HepG2 (cell line): ENCODE data around the gene S1PR5. TPM values are rescaled to one million over a fixed set of nuclear protein-coding genes. Genes with fewer than 3 reads are reported as not detected.

Experiments
- ATAC-seq: fragments of 200-7000 bp; cut with Tn5 transposase; 3 replicates; pipeline ENCODE4 v1.9.1; 2020; ENCODE audit warnings: mild to moderate bottlenecking, moderate library complexity
- BruUV-seq: library from RNA; stranded (reverse); fragments of 400-500 nt; replicated peaks from 2 replicates; lab custom pipeline; 2021; lab: Mats Ljungman, UMichigan
- CTCF ChIA-PET: fragments of 300-600 bp; formaldehyde crosslinking; extraction: SDS; loops from one replicate; lab custom pipeline; 2021; ENCODE audit warnings: low total read pairs, inconsistent platforms, low intra/inter-chr PET ratio; lab: Yijun Ruan, JAX
- POLR2A ChIA-PET: fragments of 350-600 bp; sonication (Branson Sonifier 250); formaldehyde crosslinking; loops from one replicate; lab custom pipeline; 2020; ENCODE audit warnings: antibody characterized with exemption, inconsistent platforms; lab: Yijun Ruan, JAX
- DNase-seq: peaks from one replicate; pipeline ENCODE4 v3.0.0-alpha.2; 2015; ENCODE audit warnings: low spot score
- FAIRE-seq: peaks from 3 replicates; lab custom pipeline; 2011; peaks lifted over from hg19 to GRCh38; lab: Jason Lieb, UNC
- H2AFZ ChIP-seq: one replicate; pipeline ENCODE4 v1.6.1; 2011; ENCODE audit warnings: low read length, inconsistent platforms
- H3K27ac ChIP-seq: fragments of 300-600 bp; 3 replicates; pipeline ENCODE4 v1.8.0; 2011; ENCODE audit warnings: mixed run types, mild to moderate bottlenecking, mixed read lengths, low read length, inconsistent platforms; ENCODE audit not compliant: insufficient read depth; ENCODE audit errors: extremely low read length
- H3K27me3 ChIP-seq, 2 experiments: fragments of 200-600 bp in 1 of 2; 2 replicates in 1 of 2; 3 replicates in 1 of 2; pipeline versions ENCODE4 v1.6.0 to v1.8.0; 2011; ENCODE audit warnings: low read length in 2 of 2, mild to moderate bottlenecking in 2 of 2, moderate library complexity in 2 of 2, inconsistent platforms in 1 of 2; ENCODE audit not compliant: insufficient read depth in 2 of 2, control insufficient read depth in 1 of 2
- H3K36me3 ChIP-seq, 2 experiments: fragments of 200-600 bp in 1 of 2; replicated peaks in 1 of 2; 2 replicates in 1 of 2; 3 replicates in 1 of 2; pipeline versions ENCODE4 v1.5.1 to v1.8.0; 2011; ENCODE audit warnings: low read length in 2 of 2, inconsistent platforms in 1 of 2; ENCODE audit not compliant: insufficient read depth in 2 of 2, control insufficient read depth in 1 of 2
- H3K4me1 ChIP-seq: 2 replicates; pipeline ENCODE4 v1.5.1; 2012; ENCODE audit warnings: low read length, inconsistent platforms; ENCODE audit not compliant: insufficient read depth
- H3K4me2 ChIP-seq: 2 replicates; pipeline ENCODE4 v1.6.0; 2011; ENCODE audit warnings: low read depth, low read length, inconsistent platforms
- H3K4me3 ChIP-seq, 3 experiments: fragments of 200-600 bp in 1 of 3; sonication (generic), shearing (Covaris generic) in 1 of 3; replicated peaks in 1 of 3; 2 replicates each; pipeline ENCODE4 v1.5.1; 2011 to 2016; ENCODE audit warnings: low read length in 3 of 3, inconsistent platforms in 2 of 3, low read depth in 2 of 3, mild to moderate bottlenecking in 2 of 3, control low read depth in 1 of 3, mixed read lengths in 1 of 3; ENCODE audit not compliant: insufficient read depth in 1 of 3
- H3K79me2 ChIP-seq: one replicate; pipeline ENCODE4 v1.6.1; 2011; ENCODE audit warnings: low read length, inconsistent platforms; ENCODE audit not compliant: insufficient read depth
- H3K9ac ChIP-seq: 2 replicates; pipeline ENCODE4 v1.6.0; 2011; ENCODE audit warnings: mild to moderate bottlenecking, low read depth, low read length, inconsistent platforms; ENCODE audit not compliant: insufficient read depth
- H3K9me3 ChIP-seq: 2 replicates; pipeline ENCODE4 v1.5.1; 2012; ENCODE audit warnings: mild to moderate bottlenecking, low read length
- H4K20me1 ChIP-seq: 2 replicates; pipeline ENCODE4 v1.6.0; 2011; ENCODE audit warnings: inconsistent platforms, mild to moderate bottlenecking, low read length, moderate library complexity; ENCODE audit not compliant: insufficient read depth
- BCL6 ChIP-seq: IDR thresholded peaks from 2 replicates; pipeline ENCODE4 v1.6.1; 2016; ENCODE audit warnings: missing genetic modification reagents, missing compliant biosample characterization
- HNRNPLL ChIP-seq: fragments of 200-400 bp; formaldehyde crosslinking; IDR thresholded peaks from 2 replicates; pipeline ENCODE4 v1.6.1; 2017; ENCODE audit warnings: mild to moderate bottlenecking, low read depth, low read length; ENCODE audit not compliant: poor library complexity, severe bottlenecking
- MAF1 ChIP-seq: sonication (generic); formaldehyde crosslinking; IDR thresholded peaks from 2 replicates; pipeline ENCODE4 v1.5.0; 2020; ENCODE audit warnings: missing genetic modification reagents, borderline replicate concordance
- MYNN ChIP-seq: sonication (generic); formaldehyde crosslinking; IDR thresholded peaks from 2 replicates; pipeline ENCODE4 v1.4.0; 2020; ENCODE audit warnings: mild to moderate bottlenecking, low read depth, missing genetic modification reagents
- STAG1 ChIP-seq: sonication (generic); formaldehyde crosslinking; IDR thresholded peaks from 2 replicates; pipeline ENCODE4 v1.4.0; 2020; ENCODE audit warnings: missing genetic modification reagents
- ZNF253 ChIP-seq: sonication (generic); formaldehyde crosslinking; IDR thresholded peaks from 2 replicates; pipeline ENCODE4 v1.8.0; 2022; ENCODE audit warnings: mild to moderate bottlenecking, missing genetic modification reagents, borderline replicate concordance
- ZNF264 ChIP-seq: sonication (generic); formaldehyde crosslinking; IDR thresholded peaks from 2 replicates; pipeline ENCODE4 v1.4.0; 2020; ENCODE audit warnings: missing genetic modification reagents
- WGBS: methylation state at CpG from one replicate; pipeline ENCODE4 v1.1.6; 2017; ENCODE audit warnings: low lambda C conversion rate; 5-methylcytosine and 5-hydroxymethylcytosine counted together
- in situ Hi-C: cut with HindIII; loops from 2 replicates; pipeline ENCODE4 v1.10.0; 2017; ENCODE audit warnings: low pct_unique_long_range_greater_than_20kb; ENCODE audit not compliant: extremely low pct_ligation_motif_present
- intact Hi-C: fragments of 100-400 bp; cut with micrococcal nuclease; formaldehyde crosslinking; loops from one replicate; pipeline ENCODE4 v1.10.0; 2022; ENCODE audit not compliant: unreplicated experiment
- polyA plus RNA-seq, 8 experiments: library from polyadenylated mRNA; depleted of rRNA in 3 of 8; stranded (reverse) in 7 of 8; unstranded in 1 of 8; fragments of >200 nt; fragmentation: Illumina TruSeq in 4 of 8; extraction: Trizol in 4 of 8; gene quantifications; 2 replicates each; pipeline versions ENCODE4 v1.2.1 to v1.2.3, GENCODE V29; 2011 to 2016; ENCODE audit warnings: low read depth in 4 of 8, missing spikeins in 1 of 8, mixed read lengths in 1 of 8; ENCODE audit not compliant: insufficient read depth in 1 of 8
- total RNA-seq, 5 experiments: library from RNA; depleted of rRNA; stranded (reverse); fragments of >200 nt; fragmentation: Illumina TruSeq; extraction: Trizol; gene quantifications; 2 replicates each; pipeline ENCODE4 v1.2.3, GENCODE V29; 2016; ENCODE audit warnings: low read depth in 1 of 5
- TF ChIP-seq, protein P1 (sequence below): sonication (generic); formaldehyde crosslinking; IDR thresholded peaks from 2 replicates; pipeline ENCODE4 v1.4.0; 2020; ENCODE audit warnings: mild to moderate bottlenecking, missing genetic modification reagents
- TF ChIP-seq, protein P2 (sequence below): sonication (generic); formaldehyde crosslinking; IDR thresholded peaks from 2 replicates; pipeline ENCODE4 v1.5.0; 2020; ENCODE audit warnings: mild to moderate bottlenecking, missing genetic modification reagents, borderline replicate concordance
- TF ChIP-seq, protein P3 (sequence below): IDR thresholded peaks from 2 replicates; pipeline ENCODE4 v1.6.1; 2016; ENCODE audit warnings: mild to moderate bottlenecking
- TF ChIP-seq, protein P4 (sequence below): sonication (generic); formaldehyde crosslinking; IDR thresholded peaks from 2 replicates; pipeline ENCODE4 v1.9.0; 2021; ENCODE audit warnings: missing genetic modification reagents, borderline replicate concordance
- TF ChIP-seq, protein P5 (sequence below): IDR thresholded peaks from 2 replicates; pipeline ENCODE4 v1.6.1; 2012; ENCODE audit warnings: low read depth, low read length, improper control_type of control experiment

Gene S1PR5
- total and polyA plus RNA-seq, 2 of the 13 experiments (the other 11 are each of a cell fraction or from before 2014, with no cell fraction given) = 0.04 TPM; not detected in 1

DNA sequence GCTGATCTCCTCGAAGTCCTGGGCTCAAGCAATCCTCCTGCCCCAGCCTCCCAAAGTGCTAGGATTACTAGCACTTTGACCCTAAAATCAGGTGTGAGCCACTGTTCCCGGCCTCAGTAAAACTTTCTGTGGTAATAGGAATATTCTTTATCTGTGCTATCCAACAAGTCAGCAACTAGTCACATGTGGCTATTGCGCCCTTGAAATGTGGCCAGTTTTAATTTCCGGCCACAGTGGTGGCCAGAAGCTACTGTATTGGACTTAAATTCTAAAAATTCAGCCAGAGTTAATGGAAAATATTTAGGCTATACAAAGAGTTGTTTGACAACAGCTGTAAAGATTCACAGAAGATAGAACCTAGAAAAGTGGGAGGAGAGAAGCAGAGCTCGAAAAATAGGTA, 44.1 kb downstream of the S1PR5 start (continued):
- TF ChIP-seq ZNF253 (CRISPR knock-in tag) (no peak), MAF1 (CRISPR knock-in tag) (no peak), BCL6 (no peak), ZNF264 (CRISPR knock-in tag) (no peak), MYNN (no peak), HNRNPLL (no peak)
- TF ChIP-seq, protein P1, sequence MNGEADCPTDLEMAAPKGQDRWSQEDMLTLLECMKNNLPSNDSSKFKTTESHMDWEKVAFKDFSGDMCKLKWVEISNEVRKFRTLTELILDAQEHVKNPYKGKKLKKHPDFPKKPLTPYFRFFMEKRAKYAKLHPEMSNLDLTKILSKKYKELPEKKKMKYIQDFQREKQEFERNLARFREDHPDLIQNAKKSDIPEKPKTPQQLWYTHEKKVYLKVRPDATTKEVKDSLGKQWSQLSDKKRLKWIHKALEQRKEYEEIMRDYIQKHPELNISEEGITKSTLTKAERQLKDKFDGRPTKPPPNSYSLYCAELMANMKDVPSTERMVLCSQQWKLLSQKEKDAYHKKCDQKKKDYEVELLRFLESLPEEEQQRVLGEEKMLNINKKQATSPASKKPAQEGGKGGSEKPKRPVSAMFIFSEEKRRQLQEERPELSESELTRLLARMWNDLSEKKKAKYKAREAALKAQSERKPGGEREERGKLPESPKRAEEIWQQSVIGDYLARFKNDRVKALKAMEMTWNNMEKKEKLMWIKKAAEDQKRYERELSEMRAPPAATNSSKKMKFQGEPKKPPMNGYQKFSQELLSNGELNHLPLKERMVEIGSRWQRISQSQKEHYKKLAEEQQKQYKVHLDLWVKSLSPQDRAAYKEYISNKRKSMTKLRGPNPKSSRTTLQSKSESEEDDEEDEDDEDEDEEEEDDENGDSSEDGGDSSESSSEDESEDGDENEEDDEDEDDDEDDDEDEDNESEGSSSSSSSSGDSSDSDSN (CRISPR knock-in tag) = no peak
- TF ChIP-seq, protein P2, sequence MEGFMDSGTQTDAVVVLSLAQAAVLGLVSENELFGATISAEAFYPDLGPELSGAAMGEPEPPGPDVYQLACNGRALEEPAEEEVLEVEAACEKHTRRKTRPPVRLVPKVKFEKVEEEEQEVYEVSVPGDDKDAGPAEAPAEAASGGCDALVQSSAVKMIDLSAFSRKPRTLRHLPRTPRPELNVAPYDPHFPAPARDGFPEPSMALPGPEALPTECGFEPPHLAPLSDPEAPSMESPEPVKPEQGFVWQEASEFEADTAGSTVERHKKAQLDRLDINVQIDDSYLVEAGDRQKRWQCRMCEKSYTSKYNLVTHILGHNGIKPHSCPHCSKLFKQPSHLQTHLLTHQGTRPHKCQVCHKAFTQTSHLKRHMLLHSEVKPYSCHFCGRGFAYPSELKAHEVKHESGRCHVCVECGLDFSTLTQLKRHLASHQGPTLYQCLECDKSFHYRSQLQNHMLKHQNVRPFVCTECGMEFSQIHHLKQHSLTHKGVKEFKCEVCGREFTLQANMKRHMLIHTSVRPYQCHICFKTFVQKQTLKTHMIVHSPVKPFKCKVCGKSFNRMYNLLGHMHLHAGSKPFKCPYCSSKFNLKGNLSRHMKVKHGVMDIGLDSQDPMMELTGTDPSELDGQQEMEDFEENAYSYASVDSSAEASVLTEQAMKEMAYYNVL (CRISPR knock-in tag) = no peak

DNA sequence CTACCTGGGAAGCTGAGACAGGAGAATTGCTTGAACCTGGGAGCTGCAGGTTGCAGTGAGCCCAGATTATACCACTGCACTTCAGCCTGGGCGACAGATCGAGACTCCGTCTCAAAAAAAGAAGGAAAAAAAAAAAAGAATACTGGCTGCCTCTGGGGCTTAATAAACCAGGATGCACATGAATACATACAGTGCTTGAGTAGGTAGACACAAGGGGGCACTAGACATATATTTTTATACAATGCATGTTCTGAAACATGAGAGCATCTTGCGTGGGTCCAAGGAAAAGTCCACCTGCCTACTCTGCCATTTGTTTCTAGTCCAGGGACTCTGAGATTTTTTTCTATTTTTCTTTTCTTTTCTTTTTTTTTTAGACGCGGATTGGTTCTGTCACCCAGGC, 45.3 kb downstream of the S1PR5 start:
- ChIA-PET CTCF (interaction anchor here (1.1 kb wide), 1 partner anchor 27 kb away, joined by 3 read pairs; no protein-coding TSS in a partner anchor), POLR2A (no interaction called here)
- Histone ChIP-seq H4K20me1 (no peaks in the 10 kb centered on the region), H3K27me3 (no peaks in the 10 kb centered on the region), H3K4me1 (no peaks in the 10 kb centered on the region), H2AFZ (no peak overlapping the region), H3K4me2 (no peak overlapping the region), H3K27ac (no peak overlapping the region), H3K36me3 (no peaks in the 10 kb centered on the region), H3K9ac (no peak overlapping the region), H3K9me3 (no peaks in the 10 kb centered on the region), H3K79me2 (no peaks in the 10 kb centered on the region), H3K4me3 (no peak overlapping the region)
- in situ Hi-C loops (no loop called here), intact Hi-C loops (loop anchor here (5.0 kb wide), 1 partner anchor 225 kb away; no protein-coding TSS in a partner anchor)
- no peak for FAIRE-seq
- WGBS = 13% methylated on average over 6 of the region's 6 CpGs
- BruUV-seq = no TSS peak
- peak; percentile 70 for ATAC-seq
- peak; percentile 54 for DNase-seq
- TF ChIP-seq, protein P3, sequence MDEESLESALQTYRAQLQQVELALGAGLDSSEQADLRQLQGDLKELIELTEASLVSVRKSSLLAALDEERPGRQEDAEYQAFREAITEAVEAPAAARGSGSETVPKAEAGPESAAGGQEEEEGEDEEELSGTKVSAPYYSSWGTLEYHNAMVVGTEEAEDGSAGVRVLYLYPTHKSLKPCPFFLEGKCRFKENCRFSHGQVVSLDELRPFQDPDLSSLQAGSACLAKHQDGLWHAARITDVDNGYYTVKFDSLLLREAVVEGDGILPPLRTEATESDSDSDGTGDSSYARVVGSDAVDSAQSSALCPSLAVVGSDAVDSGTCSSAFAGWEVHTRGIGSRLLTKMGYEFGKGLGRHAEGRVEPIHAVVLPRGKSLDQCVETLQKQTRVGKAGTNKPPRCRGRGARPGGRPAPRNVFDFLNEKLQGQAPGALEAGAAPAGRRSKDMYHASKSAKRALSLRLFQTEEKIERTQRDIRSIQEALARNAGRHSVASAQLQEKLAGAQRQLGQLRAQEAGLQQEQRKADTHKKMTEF (CRISPR knock-in tag) = no peak
- TF ChIP-seq, protein P4, sequence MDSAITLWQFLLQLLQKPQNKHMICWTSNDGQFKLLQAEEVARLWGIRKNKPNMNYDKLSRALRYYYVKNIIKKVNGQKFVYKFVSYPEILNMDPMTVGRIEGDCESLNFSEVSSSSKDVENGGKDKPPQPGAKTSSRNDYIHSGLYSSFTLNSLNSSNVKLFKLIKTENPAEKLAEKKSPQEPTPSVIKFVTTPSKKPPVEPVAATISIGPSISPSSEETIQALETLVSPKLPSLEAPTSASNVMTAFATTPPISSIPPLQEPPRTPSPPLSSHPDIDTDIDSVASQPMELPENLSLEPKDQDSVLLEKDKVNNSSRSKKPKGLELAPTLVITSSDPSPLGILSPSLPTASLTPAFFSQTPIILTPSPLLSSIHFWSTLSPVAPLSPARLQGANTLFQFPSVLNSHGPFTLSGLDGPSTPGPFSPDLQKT (CRISPR knock-in tag) = no peak
- TF ChIP-seq STAG1 = peak; percentile 29; the same call in 1 of the 2 replicates
- TF ChIP-seq, protein P5, sequence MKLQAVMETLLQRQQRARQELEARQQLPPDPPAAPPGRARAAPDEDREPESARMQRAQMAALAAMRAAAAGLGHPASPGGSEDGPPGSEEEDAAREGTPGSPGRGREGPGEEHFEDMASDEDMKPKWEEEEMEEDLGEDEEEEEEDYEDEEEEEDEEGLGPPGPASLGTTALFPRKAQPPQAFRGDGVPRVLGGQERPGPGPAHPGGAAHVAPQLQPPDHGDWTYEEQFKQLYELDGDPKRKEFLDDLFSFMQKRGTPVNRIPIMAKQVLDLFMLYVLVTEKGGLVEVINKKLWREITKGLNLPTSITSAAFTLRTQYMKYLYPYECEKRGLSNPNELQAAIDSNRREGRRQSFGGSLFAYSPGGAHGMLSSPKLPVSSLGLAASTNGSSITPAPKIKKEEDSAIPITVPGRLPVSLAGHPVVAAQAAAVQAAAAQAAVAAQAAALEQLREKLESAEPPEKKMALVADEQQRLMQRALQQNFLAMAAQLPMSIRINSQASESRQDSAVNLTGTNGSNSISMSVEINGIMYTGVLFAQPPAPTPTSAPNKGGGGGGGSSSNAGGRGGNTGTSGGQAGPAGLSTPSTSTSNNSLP = peak; percentile 64; the same call in 1 of the 2 replicates
